HCT116 (cell line): Measurements from ENCODE around the gene PFDN4. TPM values are rescaled to one million over a fixed set of nuclear protein-coding genes. Genes with fewer than 3 reads are reported as not detected.

Experiments
- ATAC-seq: fragments of 200-7000 bp; cut with Tn5 transposase; 2 replicates; pipeline ENCODE4 v1.9.1; 2020; ENCODE audit warnings: mild to moderate bottlenecking, moderate library complexity
- BruUV-seq: library from RNA; stranded (reverse); fragments of 400-500 nt; replicated peaks from 2 replicates; lab custom pipeline; 2021; lab: Mats Ljungman, UMichigan
- CTCF ChIA-PET: fragments of 300-600 bp; sonication (Branson Sonifier 250); formaldehyde crosslinking; loops from one replicate; lab custom pipeline; 2021; ENCODE audit warnings: antibody characterized with exemption; lab: Charles Lee
- POLR2A ChIA-PET: fragments of 300-600, 350-600 bp; sonication (Branson Sonifier 250); formaldehyde crosslinking; loops from one replicate; lab custom pipeline; 2021; ENCODE audit warnings: antibody characterized with exemption; lab: Charles Lee
- RAD21 ChIA-PET, 2 experiments: fragments of 300-600 bp; sonication (Branson Sonifier 250); formaldehyde crosslinking; loops; one replicate each; lab custom pipeline; 2023; ENCODE audit warnings: low total read pairs in 2 of 2; ENCODE audit not compliant: uncharacterized antibody in 2 of 2, unreplicated experiment in 2 of 2, low non-redundant PET in 1 of 2; lab: Charles Lee
- DNase-seq: peaks from one replicate; pipeline ENCODE4 v3.0.0-alpha.2; 2010; ENCODE audit warnings: low read depth, low spot score
- H2AFZ ChIP-seq: fragments of 200-600 bp; shearing (Covaris generic), sonication (generic); 2 replicates; pipeline ENCODE4 v1.6.1; 2017; ENCODE audit warnings: low read depth, mixed run types, mixed read lengths, antibody characterized with exemption, low read length; ENCODE audit not compliant: poor library complexity, severe bottlenecking
- H3K27ac ChIP-seq: 2 replicates; pipeline ENCODE4 v1.5.1; 2012; ENCODE audit warnings: low read depth, low read length
- H3K27me3 ChIP-seq: fragments of 200-600 bp; sonication (generic); 2 replicates; pipeline ENCODE4 v1.6.1; 2016; ENCODE audit warnings: mixed run types, low read length, mixed read lengths; ENCODE audit not compliant: insufficient read depth
- H3K36me3 ChIP-seq, 2 experiments: fragments of 200-500 bp in 1 of 2; fragments of 200-600 bp in 1 of 2; sonication (Bioruptor generic) in 1 of 2; sonication (generic) in 1 of 2; 2 replicates each; pipeline versions ENCODE4 v1.5.1 to v1.6.1; 2014 to 2016; ENCODE audit warnings: low read length in 2 of 2, inconsistent platforms in 1 of 2, mixed read lengths in 1 of 2, mixed run types in 1 of 2; ENCODE audit not compliant: insufficient read depth in 2 of 2, control insufficient read depth in 1 of 2
- H3K4me1 ChIP-seq, 2 experiments: fragments of 200-600 bp in 1 of 2; sonication (generic) in 1 of 2; 2 replicates each; pipeline versions ENCODE4 v1.5.1 to v1.6.1; 2012 to 2017; ENCODE audit warnings: low read length in 2 of 2, inconsistent platforms in 1 of 2, mild to moderate bottlenecking in 1 of 2, mixed read lengths in 1 of 2, mixed run types in 1 of 2, moderate library complexity in 1 of 2; ENCODE audit not compliant: insufficient read depth in 2 of 2, control insufficient read depth in 1 of 2
- H3K4me2 ChIP-seq: fragments of 200-600 bp; sonication (generic); 2 replicates; pipeline ENCODE4 v1.6.1; 2017; ENCODE audit warnings: mixed run types, low read length, mixed read lengths
- H3K4me3 ChIP-seq, 2 experiments: fragments of 200-600 bp in 1 of 2; sonication (generic) in 1 of 2; replicated peaks in 1 of 2; 2 replicates each; pipeline ENCODE4 v1.5.1; 2011 to 2016; ENCODE audit warnings: low read length in 2 of 2, control low read depth in 1 of 2, low read depth in 1 of 2, mild to moderate bottlenecking in 1 of 2, mixed read lengths in 1 of 2, mixed run types in 1 of 2
- H3K79me2 ChIP-seq: fragments of 200-600 bp; sonication (generic); 2 replicates; pipeline ENCODE4 v1.6.1; 2017; ENCODE audit warnings: mild to moderate bottlenecking, mixed run types, low read length, moderate library complexity, mixed read lengths; ENCODE audit not compliant: insufficient read depth
- H3K9ac ChIP-seq: fragments of 200-600 bp; sonication (generic); 2 replicates; pipeline ENCODE4 v1.6.1; 2016; ENCODE audit warnings: low read length, mixed read lengths
- H3K9me2 ChIP-seq: fragments of 200-600 bp; sonication (generic), shearing (Covaris generic); 2 replicates; pipeline ENCODE4 v1.6.1; 2017; ENCODE audit warnings: mixed run types, mild to moderate bottlenecking, moderate library complexity; ENCODE audit not compliant: insufficient read depth
- H3K9me3 ChIP-seq, 2 experiments: fragments of 200-500 bp in 1 of 2; fragments of 200-600 bp in 1 of 2; sonication (Bioruptor generic) in 1 of 2; sonication (generic) in 1 of 2; 2 replicates each; pipeline ENCODE4 v1.6.1; 2014 to 2017; ENCODE audit warnings: low read length in 2 of 2, mixed read lengths in 2 of 2, inconsistent platforms in 1 of 2, low read depth in 1 of 2, mild to moderate bottlenecking in 1 of 2, mixed run types in 1 of 2, moderate library complexity in 1 of 2; ENCODE audit not compliant: control insufficient read depth in 1 of 2, insufficient read depth in 1 of 2
- H4K20me1 ChIP-seq: fragments of 200-600 bp; sonication (generic), shearing (Covaris generic); 2 replicates; pipeline ENCODE4 v1.6.1; 2017; ENCODE audit warnings: mixed run types, mild to moderate bottlenecking, moderate library complexity; ENCODE audit not compliant: insufficient read depth
- EZH2phosphoT487 ChIP-seq: fragments of 200-600 bp; IDR thresholded peaks from 2 replicates; pipeline ENCODE4 v1.6.1; 2018; ENCODE audit warnings: antibody characterized with exemption, borderline replicate concordance
- POLR2AphosphoS5 ChIP-seq: IDR thresholded peaks from 2 replicates; pipeline ENCODE4 v1.6.1; 2011; ENCODE audit warnings: mild to moderate bottlenecking, low read depth, low read length, moderate library complexity
- REST ChIP-seq: IDR thresholded peaks from 2 replicates; pipeline ENCODE4 v1.6.1; 2012; ENCODE audit warnings: low read depth
- ZFX ChIP-seq: fragments of 450-650 bp; IDR thresholded peaks from 2 replicates; pipeline ENCODE4 v1.6.1; 2017
- intact Hi-C: fragments of 100-400 bp; cut with micrococcal nuclease; formaldehyde crosslinking; loops from 2 replicates; pipeline ENCODE4 v1.10.0; 2022
- total RNA-seq: library from RNA; stranded (reverse); gene quantifications from one replicate; pipeline ENCODE4 v1.2.1, GENCODE V29; 2021; ENCODE audit not compliant: unreplicated experiment

The PFDN4 gene
- total RNA-seq, 1 experiment from 2014 or later: 71.5 TPM

- ChIA-PET POLR2A (no interaction called here), CTCF (interaction anchor here (1.0 to 2.8 kb wide), 11 partner anchors 9 to 450 kb away, joined by 3 to 9 read pairs (median 4); no protein-coding TSS in a partner anchor)
- peak overlapping the region; percentile 91 for H3K27ac ChIP-seq
- H4K20me1 ChIP-seq: no peaks in the 10 kb centered on the region
- H3K27me3 ChIP-seq: no peaks in the 10 kb centered on the region
- H3K79me2 ChIP-seq: peaks cover 56% of the 10 kb centered on the region
- peak overlapping the region; percentile 86 to 90 for H3K4me3 ChIP-seq
- no peak for DNase-seq
- peak overlapping the region; percentile 91 for H3K4me2 ChIP-seq
- no TSS peak for BruUV-seq
- no peaks in the 10 kb centered on the region for H3K9me2 ChIP-seq
- peaks cover 7 to 18% of the 10 kb centered on the region in 2 experiments; a peak in 3 of 4 replicates for H3K4me1 ChIP-seq
- H2AFZ ChIP-seq: no peak overlapping the region
- peaks cover 0 to 4% of the 10 kb centered on the region in 2 experiments; a peak in 2 of 4 replicates for H3K36me3 ChIP-seq
- intact Hi-C loops: no loop called here
- no peaks in the 10 kb centered on the region for H3K9me3 ChIP-seq
- TF ChIP-seq REST: no peak
- TF ChIP-seq EZH2phosphoT487: no peak
- TF ChIP-seq ZFX: no peak; the same call in 1 of the 2 replicates
- no peak for TF ChIP-seq POLR2AphosphoS5
- TF ChIP-seq, all 23 proteins: peak for 0
- RAD21 ChIA-PET: no interaction called here
- ATAC-seq: peak; percentile 14
- H3K9ac ChIP-seq: peak overlapping the region; percentile 87
Measured at GRCh38 chr20:54208548-54209176, 775 bp downstream of the PFDN4 start.
